ENCODE measurements around the gene STARD10.
"Not testable (repeated sequence)": the region's sequence is repeated elsewhere in the genome, so short reads cannot be mapped to it uniquely, and the experiment has no call there.

The STARD10 gene

GRCh38 chr11:72806378-72806777, 12.5 kb upstream of the STARD10 start:
- DNase-seq: not testable (repeated sequence)

- no peak for DNase-seq
Measured at GRCh38 chr11:72805216-72805615, 11.4 kb upstream of the STARD10 start.

GRCh38 chr11:72802822-72803221, 9.0 kb upstream of the STARD10 start:
- no peak for DNase-seq

- DNase-seq: no peak
Measured at GRCh38 chr11:72799441-72799840, 5.6 kb upstream of the STARD10 start.

- DNase-seq: no peak
Measured at GRCh38 chr11:72798361-72798760, 4.5 kb upstream of the STARD10 start.

GRCh38 chr11:72793076-72793424, 797 bp downstream of the STARD10 start:
- DNase-seq: no peak

GRCh38 chr11:72792437-72793021, 1.3 kb downstream of the STARD10 start:
- DNase-seq: no peak

GRCh38 chr11:72791228-72791627, 2.6 kb downstream of the STARD10 start:
- not testable (repeated sequence) for DNase-seq

GRCh38 chr11:72789493-72790131, 4.2 kb downstream of the STARD10 start:
- peak in 1 of 2 donors; percentile 45 for DNase-seq

- DNase-seq: no peak
Measured at GRCh38 chr11:72788241-72788640, 5.6 kb downstream of the STARD10 start.

- no peak for DNase-seq
Measured at GRCh38 chr11:72787216-72788104, 6.4 kb downstream of the STARD10 start.

- DNase-seq: no peak
Measured at GRCh38 chr11:72786305-72787215, 7.3 kb downstream of the STARD10 start.

GRCh38 chr11:72784662-72785061, 9.2 kb downstream of the STARD10 start:
- DNase-seq: no peak

- DNase-seq: no peak
Measured at GRCh38 chr11:72783144-72783905, 10.5 kb downstream of the STARD10 start.

GRCh38 chr11:72782081-72782920, 11.5 kb downstream of the STARD10 start:
- no peak for DNase-seq

- peak in 1 of 2 donors; percentile 41 for DNase-seq
Measured at GRCh38 chr11:72781313-72782080, 12.3 kb downstream of the STARD10 start.

- DNase-seq: no peak
Measured at GRCh38 chr11:72781063-72781312, 12.9 kb downstream of the STARD10 start.

- DNase-seq: no peak
Measured at GRCh38 chr11:72780296-72781062, 13.4 kb downstream of the STARD10 start.

- no peak for DNase-seq
Measured at GRCh38 chr11:72779495-72780128, 14.2 kb downstream of the STARD10 start.
